Left renal cortex interstitium (tissue), 4 donors: ENCODE results near the gene MMP12. TPM values are rescaled to one million over a fixed set of nuclear protein-coding genes. Genes with fewer than 3 reads are reported as not detected.

ENCODE experiments used
- polyA plus RNA-seq, 4 donors: library from polyadenylated mRNA; unstranded; fragments of 120-200 nt; gene quantifications; one replicate each; pipeline ENCODE4 v1.2.1, GENCODE V29; 2013; ENCODE audit not compliant: insufficient read length in 4 of 4

MMP12 gene
- polyA plus RNA-seq, 4 donors, result 1.8 to 5.1 (median 2.9) TPM

Other genes with a start within 250 kb of the MMP12 start
- not detected for gene MMP20, start 249.7 kb downstream of the MMP12 start, polyA plus RNA-seq
- not detected for gene MMP27, start 169.2 kb downstream of the MMP12 start, polyA plus RNA-seq
- under 1 TPM in 3 of 4 donors, not detected in 1; 0.05 to 0.07 (median 0.06) TPM for gene MMP8, start 150.0 kb downstream of the MMP12 start, polyA plus RNA-seq
- under 1 TPM in 2 of 4 donors, not detected in 2; 0.11 to 0.30 TPM for gene MMP10, start 94.4 kb downstream of the MMP12 start, polyA plus RNA-seq
- gene MMP1, start 76.8 kb downstream of the MMP12 start, polyA plus RNA-seq, result under 1 TPM; 0.08 to 0.35 (median 0.22) TPM
- gene MMP3, start 31.4 kb downstream of the MMP12 start, polyA plus RNA-seq, result under 1 TPM in 1 of 4 donors, not detected in 3; 0.25 TPM
- gene MMP13, start 80.8 kb upstream of the MMP12 start, polyA plus RNA-seq, result under 1 TPM in 1 of 4 donors, not detected in 3; 0.13 TPM
- gene DCUN1D5, start 217.2 kb upstream of the MMP12 start, polyA plus RNA-seq, result 10 to 100 TPM; 32.3 to 40.0 (median 37.1) TPM
- 10 to 100 TPM; 34.5 to 48.2 (median 38.4) TPM for gene DYNC2H1, start 234.4 kb upstream of the MMP12 start, polyA plus RNA-seq